Nephron progenitor cell (in vitro differentiated cells): ENCODE results near the gene AXIN1.

Experiments
- DNase-seq: peaks from one replicate; pipeline ENCODE4 v3.0.0; 2021
- H3K27ac Mint-ChIP-seq: 2 replicates; pipeline ENCODE4 v1.8.0; 2021; ENCODE audit warnings: mild to moderate bottlenecking, moderate library complexity, mixed read lengths
- H3K27me3 Mint-ChIP-seq: 2 replicates; pipeline ENCODE4 v1.8.0; 2021; ENCODE audit warnings: mild to moderate bottlenecking, low read depth, mixed read lengths; ENCODE audit not compliant: poor library complexity
- H3K36me3 Mint-ChIP-seq: 2 replicates; pipeline ENCODE4 v1.8.0; 2021; ENCODE audit warnings: low read depth, mixed read lengths
- H3K4me1 Mint-ChIP-seq: 2 replicates; pipeline ENCODE4 v1.8.0; 2021; ENCODE audit warnings: mixed read lengths
- H3K4me3 Mint-ChIP-seq: 2 replicates; pipeline ENCODE4 v1.8.0; 2021; ENCODE audit warnings: mild to moderate bottlenecking, moderate library complexity, mixed read lengths
- H3K9me3 Mint-ChIP-seq: 2 replicates; pipeline ENCODE4 v1.8.0; 2021; ENCODE audit warnings: mild to moderate bottlenecking, moderate library complexity, mixed read lengths
- CTCF ChIP-seq: fragments of 200-600 bp; sonication (generic); IDR thresholded peaks from 2 replicates; pipeline ENCODE4 v1.5.0; 2021; ENCODE audit warnings: antibody characterized with exemption

Gene AXIN1

GRCh38 chr16:325375-326145 is 27.0 kb downstream of the AXIN1 start:
- no peak for TF ChIP-seq CTCF
- Mint-ChIP-seq H3K4me3 (no peak overlapping the region), H3K27me3 (peaks cover 4% of the 10 kb centered on the region), H3K4me1 (peaks cover 21% of the 10 kb centered on the region), H3K27ac (no peak overlapping the region), H3K9me3 (no peaks in the 10 kb centered on the region), H3K36me3 (peaks cover 5% of the 10 kb centered on the region)
- no peak for DNase-seq

- Mint-ChIP-seq H3K4me3 (no peak overlapping the region), H3K36me3 (peaks cover 6% of the 10 kb centered on the region), H3K27me3 (peaks cover 4% of the 10 kb centered on the region), H3K27ac (no peak overlapping the region), H3K9me3 (no peaks in the 10 kb centered on the region), H3K4me1 (peaks cover 21% of the 10 kb centered on the region)
- TF ChIP-seq CTCF = no peak
- DNase-seq = no peak
Measured at GRCh38 chr16:324451-325334, 27.8 kb downstream of the AXIN1 start.

- DNase-seq = no peak
- H3K9me3 Mint-ChIP-seq = no peaks in the 10 kb centered on the region
- peaks cover 9% of the 10 kb centered on the region for H3K36me3 Mint-ChIP-seq
- no peak for TF ChIP-seq CTCF
- no peak overlapping the region for H3K27ac Mint-ChIP-seq
- H3K4me3 Mint-ChIP-seq = no peak overlapping the region
- H3K4me1 Mint-ChIP-seq = peaks cover 24% of the 10 kb centered on the region
- H3K27me3 Mint-ChIP-seq = peaks cover 4% of the 10 kb centered on the region
Measured at GRCh38 chr16:324201-324450, 28.4 kb downstream of the AXIN1 start.

- Mint-ChIP-seq H3K4me1 (peaks cover 29% of the 10 kb centered on the region), H3K27me3 (peaks cover 4% of the 10 kb centered on the region), H3K36me3 (peaks cover 13% of the 10 kb centered on the region), H3K4me3 (no peak overlapping the region), H3K27ac (peak overlapping the region; percentile 83), H3K9me3 (no peaks in the 10 kb centered on the region)
- no peak for TF ChIP-seq CTCF
- DNase-seq = no peak
Measured at GRCh38 chr16:322476-323143, 29.9 kb downstream of the AXIN1 start.

GRCh38 chr16:321532-321931 is 31.0 kb downstream of the AXIN1 start:
- no peaks in the 10 kb centered on the region for H3K9me3 Mint-ChIP-seq
- peaks cover 4% of the 10 kb centered on the region for H3K27me3 Mint-ChIP-seq
- no peak overlapping the region for H3K4me3 Mint-ChIP-seq
- peak overlapping the region; percentile 68 for H3K27ac Mint-ChIP-seq
- peaks cover 13% of the 10 kb centered on the region for H3K36me3 Mint-ChIP-seq
- no peak for TF ChIP-seq CTCF
- no peak for DNase-seq
- H3K4me1 Mint-ChIP-seq = peaks cover 29% of the 10 kb centered on the region
